Measurements from ENCODE around the gene ZNF771. TPM values are rescaled to one million over a fixed set of nuclear protein-coding genes. Genes with fewer than 3 reads are reported as not detected.

Gene ZNF771
- total and polyA plus RNA-seq, 9 of the 15 experiments (the other 6 are each of a cell fraction or from before 2014, with no cell fraction given): 1.5 to 12.6 (median 4.4) TPM

GRCh38 chr16:30381291-30382041 is 25.9 kb upstream of the ZNF771 start:
- no TSS peak for BruUV-seq (replicated peaks)
- Histone ChIP-seq H3K4me3 (no peak overlapping the region), H3K36me3 (ENCODE audit: control insufficient read depth, insufficient read depth, low read length) (peaks cover 7% of the 10 kb centered on the region; the same call in 1 of the 3 replicates), H3K9ac (ENCODE audit: insufficient read depth in 1 of 2, low read depth in 2 of 2, low read length in 2 of 2) (peak overlapping the region; percentile 75 to 87), H2AFZ (ENCODE audit: low read depth, low read length) (peak overlapping the region; percentile 72), H4K20me1 (replicated peaks; ENCODE audit: control insufficient read depth, insufficient read depth, low read length) (no peaks in the 10 kb centered on the region), H3K27me3 (ENCODE audit: control insufficient read depth in 2 of 2, insufficient read depth in 2 of 2, low read length in 2 of 2) (no peaks in the 10 kb centered on the region), H3K4me1 (replicated peaks in 1 of 2; ENCODE audit: control insufficient read depth in 2 of 2, insufficient read depth in 2 of 2, low read length in 2 of 2) (peaks cover 42 to 58% of the 10 kb centered on the region in 2 experiments), H3K79me2 (ENCODE audit: control insufficient read depth, insufficient read depth, low read length) (peaks cover 16% of the 10 kb centered on the region), H3K9me1 (ENCODE audit: control insufficient read depth, insufficient read depth, low read length) (no peaks in the 10 kb centered on the region), H3K9me3 (replicated peaks; ENCODE audit: control insufficient read depth, insufficient read depth, low read depth, low read length) (no peaks in the 10 kb centered on the region), H3K27ac (ENCODE audit: extremely low read depth, low read depth, low read length) (peak overlapping the region; percentile 91), H3K4me2 (ENCODE audit: insufficient read depth, low read length) (peak overlapping the region; percentile 60)
- WGBS (ENCODE audit: insufficient coverage, low coverage, missing lambda C conversion rate): 15% methylated on average over 10 of the region's 13 CpGs
- FAIRE-seq (peak; percentile 100), ATAC-seq (peak; percentile 63), DNase-seq (ENCODE audit: extremely low read depth in 1 of 4, low spot score in 3 of 4) (peak; percentile 79 to 96 (median 83))
- intact Hi-C loops (cut with micrococcal nuclease) (loop anchor here (2.0 kb wide), 1 partner anchor 13 kb away; the partner anchor contains the start of gene ZNF48), in situ Hi-C loops (cut with MboI) (no loop called here)
- POLR2A ChIA-PET: interaction anchor here (0.7 to 1.4 kb wide), 7 partner anchors 8 to 26 kb away, joined by 3 to 4 read pairs (median 3); partner anchors contain the start of gene ZNF771
- CTCF ChIA-PET (ENCODE audit: low intra/inter-chr PET ratio): no interaction called here
- peak; percentile 46 for TF ChIP-seq TEAD4 (IDR thresholded peaks at IDR 0.05; ENCODE audit: low read length)
- no peak for TF ChIP-seq TEAD4 (CRISPR knock-in tag; IDR thresholded peaks at IDR 0.05; ENCODE audit: borderline replicate concordance)
- no peak for TF ChIP-seq FOXJ3 (CRISPR knock-in tag; IDR thresholded peaks at IDR 0.05)
- TF ChIP-seq NEUROD1 (IDR thresholded peaks at IDR 0.05; ENCODE audit: borderline replicate concordance, low read depth, low read length, partially characterized antibody): peak; percentile 63
- peak; percentile 90 for TF ChIP-seq ZBTB40 (IDR thresholded peaks at IDR 0.05)
- no peak for TF ChIP-seq ZBTB40 (CRISPR knock-in tag; IDR thresholded peaks at IDR 0.05)
- no peak for TF ChIP-seq FOXP4 (CRISPR knock-in tag; IDR thresholded peaks at IDR 0.05; ENCODE audit: borderline replicate concordance)

All from K562 (cell line).